CD14-positive monocyte (primary cell): Measurements from ENCODE around the gene DMRTC2. TPM values are rescaled to one million over a fixed set of nuclear protein-coding genes. Genes with fewer than 3 reads are reported as not detected.
A peak's percentile ranks its signal among the peaks of the same experiment; 100 is the strongest.

Experiments
- DNase-seq, 3 donors: peaks; one replicate each; pipeline ENCODE4 v3.0.0-alpha.2; 2011 to 2022
- H2AFZ ChIP-seq: 2 replicates; pipeline ENCODE4 v1.6.0; 2012; ENCODE audit warnings: mild to moderate bottlenecking, low read depth, low read length, inconsistent platforms; ENCODE audit not compliant: insufficient read depth, poor library complexity, severe bottlenecking
- H3K27ac ChIP-seq, 2 donors: 1 replicate in 1 of 2; 2 replicates in 1 of 2; pipeline ENCODE4 v1.5.1; 2012 to 2013; ENCODE audit warnings: low read length in 2 of 2, control low read depth in 1 of 2, inconsistent platforms in 1 of 2, low read depth in 1 of 2, mild to moderate bottlenecking in 1 of 2
- H3K27me3 ChIP-seq, 2 donors: one replicate each; pipeline versions ENCODE4 v1.6.0 to v1.6.1; 2011 to 2013; ENCODE audit warnings: low read length in 2 of 2; ENCODE audit not compliant: control insufficient read depth in 2 of 2, insufficient read depth in 2 of 2
- H3K36me3 ChIP-seq, 2 donors: replicated peaks in 1 of 2; 1 replicate in 1 of 2; 2 replicates in 1 of 2; pipeline versions ENCODE4 v1.5.1 to v1.6.1; 2012 to 2013; ENCODE audit warnings: low read length in 2 of 2, control low read depth in 1 of 2, inconsistent platforms in 1 of 2, mild to moderate bottlenecking in 1 of 2; ENCODE audit not compliant: insufficient read depth in 2 of 2, control insufficient read depth in 1 of 2
- H3K4me1 ChIP-seq, 2 donors: 1 replicate in 1 of 2; 2 replicates in 1 of 2; pipeline versions ENCODE4 v1.5.1 to v1.6.1; 2012 to 2013; ENCODE audit warnings: low read length in 2 of 2, control low read depth in 1 of 2, inconsistent platforms in 1 of 2, mild to moderate bottlenecking in 1 of 2, moderate library complexity in 1 of 2; ENCODE audit not compliant: insufficient read depth in 2 of 2, control insufficient read depth in 1 of 2
- H3K4me2 ChIP-seq: replicated peaks from 2 replicates; pipeline ENCODE3; 2012; ENCODE audit warnings: low read length, moderate library complexity, mild to moderate bottlenecking; ENCODE audit not compliant: poor library complexity, severe bottlenecking; ENCODE audit errors: extremely low read depth
- H3K4me3 ChIP-seq, 3 experiments: fragments of 200-600 bp in 1 of 3; sonication (generic) in 1 of 3; replicated peaks in 1 of 3; 1 replicate in 2 of 3; 2 replicates in 1 of 3; pipeline ENCODE4 v1.5.1; 2011 to 2013; ENCODE audit warnings: low read length in 3 of 3, mild to moderate bottlenecking in 3 of 3, control low read depth in 2 of 3, low read depth in 2 of 3, inconsistent platforms in 1 of 3, moderate library complexity in 1 of 3
- H3K79me2 ChIP-seq: 2 replicates; pipeline ENCODE4 v1.6.0; 2012; ENCODE audit warnings: mild to moderate bottlenecking, control low read depth, inconsistent platforms, low read length, moderate library complexity; ENCODE audit not compliant: insufficient read depth
- H3K9ac ChIP-seq: 2 replicates; pipeline ENCODE4 v1.6.0; 2017; ENCODE audit warnings: low read length, mild to moderate bottlenecking; ENCODE audit not compliant: insufficient read depth, poor library complexity, severe bottlenecking
- H3K9me3 ChIP-seq, 2 donors: replicated peaks in 1 of 2; 1 replicate in 1 of 2; 2 replicates in 1 of 2; pipeline versions ENCODE4 v1.5.1 to v1.6.1; 2012 to 2013; ENCODE audit warnings: low read length in 2 of 2, control low read depth in 1 of 2; ENCODE audit not compliant: control insufficient read depth in 1 of 2, insufficient read depth in 1 of 2
- H4K20me1 ChIP-seq: 2 replicates; pipeline ENCODE4 v1.6.0; 2012; ENCODE audit warnings: mild to moderate bottlenecking, low read length, control low read depth, moderate library complexity; ENCODE audit not compliant: insufficient read depth
- H3K27ac Mint-ChIP-seq, 7 donors: one replicate each; pipeline ENCODE4 v1.8.0; 2020; ENCODE audit warnings: mild to moderate bottlenecking in 7 of 7, mixed read lengths in 7 of 7, moderate library complexity in 6 of 7, inconsistent platforms in 2 of 7
- H3K27me3 Mint-ChIP-seq, 3 donors: one replicate each; pipeline ENCODE4 v1.8.0; 2021 to 2022; ENCODE audit warnings: low read depth in 3 of 3, mild to moderate bottlenecking in 3 of 3, mixed read lengths in 3 of 3, moderate library complexity in 3 of 3, inconsistent platforms in 1 of 3
- H3K36me3 Mint-ChIP-seq, 2 donors: one replicate each; pipeline ENCODE4 v1.8.0; 2020; ENCODE audit warnings: mixed read lengths in 2 of 2, inconsistent platforms in 1 of 2, mild to moderate bottlenecking in 1 of 2
- H3K4me1 Mint-ChIP-seq: one replicate; pipeline ENCODE4 v1.8.0; 2020; ENCODE audit warnings: mild to moderate bottlenecking, mixed read lengths
- H3K4me3 Mint-ChIP-seq, 2 donors: one replicate each; pipeline ENCODE4 v1.8.0; 2020; ENCODE audit warnings: mild to moderate bottlenecking in 2 of 2, mixed read lengths in 2 of 2, moderate library complexity in 1 of 2
- H3K9me3 Mint-ChIP-seq, 7 donors: one replicate each; pipeline ENCODE4 v1.8.0; 2020 to 2022; ENCODE audit warnings: mixed read lengths in 7 of 7, mild to moderate bottlenecking in 6 of 7, moderate library complexity in 6 of 7, inconsistent platforms in 2 of 7
- CTCF ChIP-seq: fragments of 200-600 bp; IDR thresholded peaks from one replicate; pipeline ENCODE4 v1.8.0; 2022; ENCODE audit warnings: antibody characterized with exemption, mild to moderate bottlenecking
- WGBS: methylation state at CpG from one replicate; pipeline ENCODE4 v1.1.5; 2013; ENCODE audit warnings: missing lambda C conversion rate; ENCODE audit not compliant: insufficient coverage; 5-methylcytosine and 5-hydroxymethylcytosine counted together
- intact Hi-C, 2 donors: fragments of 100-400 bp; cut with micrococcal nuclease; formaldehyde crosslinking; loops; one replicate each; pipeline versions ENCODE4 v1.15.0 to v1.15.1; 2023
- polyA plus RNA-seq, 3 donors: library from polyadenylated mRNA; depleted of rRNA in 1 of 3; unstranded in 2 of 3; stranded (reverse) in 1 of 3; fragments of 300-500 nt in 2 of 3; fragments of >200 nt in 1 of 3; fragmentation: Illumina TruSeq in 2 of 3; gene quantifications; 1 replicate in 2 of 3; 2 replicates in 1 of 3; pipeline ENCODE4 v1.2.3, GENCODE V29; 2012 to 2021

The DMRTC2 gene
- polyA plus RNA-seq, 3 donors: not detected

GRCh38 chr19:41895745-41896580 lies 51.1 kb downstream of the DMRTC2 start:
- TF ChIP-seq CTCF: no peak
- Mint-ChIP-seq H3K27me3 (peaks cover 0 to 2% (median 0%) of the 10 kb centered on the region in 3 donors), H3K27ac (peak overlapping the region in 2 of 7 donors; percentile 27 to 73), H3K9me3 (peaks cover 0 to 2% (median 0%) of the 10 kb centered on the region in 7 donors), H3K4me3 (no peak overlapping the region), H3K36me3 (peaks cover 65 to 89% of the 10 kb centered on the region in 2 donors), H3K4me1 (peaks cover 3% of the 10 kb centered on the region)
- 83% methylated on average over 5 of the region's 19 CpGs for WGBS
- no peak overlapping the region for H3K4me3 ChIP-seq
- peaks cover 81 to 92% of the 10 kb centered on the region in 2 donors for H3K36me3 ChIP-seq
- no peak overlapping the region for H3K4me2 ChIP-seq
- H3K79me2 ChIP-seq: peaks cover 45% of the 10 kb centered on the region
- no peaks in the 10 kb centered on the region for H3K27me3 ChIP-seq
- H3K27ac ChIP-seq: no peak overlapping the region
- H3K9ac ChIP-seq: no peak overlapping the region
- intact Hi-C loops: no loop called here
- DNase-seq: no peak
- H3K4me1 ChIP-seq: no peaks in the 10 kb centered on the region
- peaks cover 98% of the 10 kb centered on the region for H4K20me1 ChIP-seq
- H2AFZ ChIP-seq: no peak overlapping the region
- no peaks in the 10 kb centered on the region for H3K9me3 ChIP-seq

- TF ChIP-seq CTCF: no peak
- H3K4me1 Mint-ChIP-seq: peaks cover 1% of the 10 kb centered on the region
- peaks cover 66 to 89% of the 10 kb centered on the region in 2 donors for H3K36me3 Mint-ChIP-seq
- H3K27ac Mint-ChIP-seq: peak overlapping the region in 2 of 7 donors; percentile 16 to 73
- Histone ChIP-seq H3K27me3 (no peaks in the 10 kb centered on the region), H3K9ac (no peak overlapping the region), H3K4me1 (no peaks in the 10 kb centered on the region), H3K4me2 (no peak overlapping the region), H2AFZ (no peak overlapping the region), H3K9me3 (no peaks in the 10 kb centered on the region), H3K27ac (no peak overlapping the region), H3K79me2 (peaks cover 40% of the 10 kb centered on the region), H4K20me1 (peaks cover 98% of the 10 kb centered on the region), H3K36me3 (peaks cover 84 to 92% of the 10 kb centered on the region in 2 donors), H3K4me3 (no peak overlapping the region)
- intact Hi-C loops: no loop called here
- H3K9me3 Mint-ChIP-seq: peaks cover 0 to 2% (median 0%) of the 10 kb centered on the region in 7 donors
- WGBS: no CpG with 5 or more reads among the region's 1 CpG
- H3K27me3 Mint-ChIP-seq: peaks cover 0 to 2% (median 0%) of the 10 kb centered on the region in 3 donors
- DNase-seq: no peak
- no peak overlapping the region for H3K4me3 Mint-ChIP-seq
Observed at GRCh38 chr19:41896581-41896942, 51.7 kb downstream of the DMRTC2 start.
